ENCODE results near the gene ZFYVE27.

GRCh38 chr10:97687785-97688781, 48.8 kb upstream of the ZFYVE27 start:
- TF ChIP-seq EZH2 (IDR thresholded peaks at IDR 0.05; ENCODE audit: insufficient read depth, poor library complexity, severe bottlenecking), result no peak
- TF ChIP-seq EZH2phosphoT487 (IDR thresholded peaks at IDR 0.05; ENCODE audit: insufficient read depth, low read depth), result no peak

Data from GM23248 (cell line).